ENCODE data around the gene SIPA1.
A peak's percentile ranks its signal among the peaks of the same experiment; 100 is the strongest.

Gene SIPA1

GRCh38 chr11:65598258-65598699, 39.6 kb upstream of the SIPA1 start:
- TF ChIP-seq ELF4 (IDR thresholded peaks at IDR 0.05) (no peak), FOXK2 (IDR thresholded peaks at IDR 0.05) (no peak), NFRKB (IDR thresholded peaks at IDR 0.05) (no peak), SUZ12 (IDR thresholded peaks at IDR 0.05) (no peak), FOXA1 (IDR thresholded peaks at IDR 0.05) (no peak), CTBP1 (IDR thresholded peaks at IDR 0.05; ENCODE audit: borderline replicate concordance) (no peak), ARNT (IDR thresholded peaks at IDR 0.05) (no peak), ZNF384 (IDR thresholded peaks at IDR 0.05) (no peak), BHLHE40 (IDR thresholded peaks at IDR 0.05; ENCODE audit: borderline replicate concordance) (no peak), L3MBTL2 (conservative IDR thresholded peaks at IDR 0.05) (no peak), PKNOX1 (IDR thresholded peaks at IDR 0.05) (no peak), FOXM1 (IDR thresholded peaks at IDR 0.05; ENCODE audit: borderline replicate concordance) (no peak), HDGF (IDR thresholded peaks at IDR 0.05; ENCODE audit: borderline replicate concordance) (no peak), LEF1 (IDR thresholded peaks at IDR 0.05; ENCODE audit: borderline replicate concordance) (no peak), SP1 (IDR thresholded peaks at IDR 0.05) (no peak), TARDBP (IDR thresholded peaks at IDR 0.05) (no peak)
- ChIA-PET CTCF (no interaction called here), POLR2A (interaction anchor here (1.7 kb wide), 1 partner anchor 17 kb away, joined by 7 read pairs; the partner anchor contains the start of gene PCNX3)
- no peak for DNase-seq (ENCODE audit: extremely low spot score)

- TF ChIP-seq ZNF384 (IDR thresholded peaks at IDR 0.05) (no peak), SP1 (IDR thresholded peaks at IDR 0.05) (no peak), L3MBTL2 (conservative IDR thresholded peaks at IDR 0.05) (no peak), TARDBP (IDR thresholded peaks at IDR 0.05) (no peak), FOXM1 (IDR thresholded peaks at IDR 0.05; ENCODE audit: borderline replicate concordance) (no peak)
- CTCF ChIA-PET = no interaction called here
- POLR2A ChIA-PET = no interaction called here
- no peak for DNase-seq (ENCODE audit: extremely low spot score)
Measured at GRCh38 chr11:65599216-65599954, 38.5 kb upstream of the SIPA1 start.

GRCh38 chr11:65599955-65600246, 38.0 kb upstream of the SIPA1 start:
- POLR2A ChIA-PET = no interaction called here
- no peak for DNase-seq (ENCODE audit: extremely low spot score)
- TF ChIP-seq FOXK2 (IDR thresholded peaks at IDR 0.05) (no peak), ARNT (IDR thresholded peaks at IDR 0.05) (no peak), ZNF384 (IDR thresholded peaks at IDR 0.05) (no peak), FOXA1 (IDR thresholded peaks at IDR 0.05) (no peak), TARDBP (IDR thresholded peaks at IDR 0.05) (no peak)
- CTCF ChIA-PET = no interaction called here

- CTCF ChIA-PET = interaction anchor here (1.7 kb wide), 1 partner anchor 11 kb away, joined by 7 read pairs; no protein-coding TSS in a partner anchor
- POLR2A ChIA-PET = interaction anchor here (1.1 to 3.5 kb wide), 2 partner anchors 9 to 11 kb away, joined by 3 to 16 read pairs; partner anchors contain the start of gene PCNX3
- no peak for TF ChIP-seq FOXM1 (IDR thresholded peaks at IDR 0.05; ENCODE audit: borderline replicate concordance)
- TF ChIP-seq LEF1 (IDR thresholded peaks at IDR 0.05; ENCODE audit: borderline replicate concordance) = no peak
- no peak for TF ChIP-seq ARNT (IDR thresholded peaks at IDR 0.05)
- no peak for TF ChIP-seq L3MBTL2 (conservative IDR thresholded peaks at IDR 0.05)
- TF ChIP-seq SP1 (IDR thresholded peaks at IDR 0.05) = no peak
- no peak for TF ChIP-seq FOXA1 (IDR thresholded peaks at IDR 0.05)
- no peak for TF ChIP-seq ZNF384 (IDR thresholded peaks at IDR 0.05)
- no peak for TF ChIP-seq HDGF (IDR thresholded peaks at IDR 0.05; ENCODE audit: borderline replicate concordance)
- no peak for TF ChIP-seq TARDBP (IDR thresholded peaks at IDR 0.05)
- TF ChIP-seq NFRKB (IDR thresholded peaks at IDR 0.05) = no peak
- no peak for TF ChIP-seq BHLHE40 (IDR thresholded peaks at IDR 0.05; ENCODE audit: borderline replicate concordance)
- no peak for TF ChIP-seq ELF4 (IDR thresholded peaks at IDR 0.05)
- TF ChIP-seq FOXK2 (IDR thresholded peaks at IDR 0.05) = no peak
- no peak for TF ChIP-seq PKNOX1 (IDR thresholded peaks at IDR 0.05)
- no peak for TF ChIP-seq CTBP1 (IDR thresholded peaks at IDR 0.05; ENCODE audit: borderline replicate concordance)
- TF ChIP-seq SUZ12 (IDR thresholded peaks at IDR 0.05) = no peak
- DNase-seq (ENCODE audit: extremely low spot score) = no peak
Measured at GRCh38 chr11:65604258-65604657, 33.6 kb upstream of the SIPA1 start.

- DNase-seq (ENCODE audit: extremely low spot score) = peak; percentile 37
Measured at GRCh38 chr11:65606876-65607613, 30.9 kb upstream of the SIPA1 start.

More at GRCh38 chr11:65606876-65607613, 30.9 kb upstream of the SIPA1 start:
- TF ChIP-seq CTBP1 (IDR thresholded peaks at IDR 0.05; ENCODE audit: borderline replicate concordance) = no peak
- no peak for TF ChIP-seq SUZ12 (IDR thresholded peaks at IDR 0.05)
- no peak for TF ChIP-seq ELF4 (IDR thresholded peaks at IDR 0.05)
- no peak for TF ChIP-seq HDGF (IDR thresholded peaks at IDR 0.05; ENCODE audit: borderline replicate concordance)
- no peak for TF ChIP-seq PKNOX1 (IDR thresholded peaks at IDR 0.05)
- no peak for TF ChIP-seq FOXA1 (IDR thresholded peaks at IDR 0.05)
- ChIA-PET POLR2A (no interaction called here), CTCF (no interaction called here)

Measured in HEK293T (cell line).